HCT116 (cell line): ENCODE data around the gene STK39. TPM values are rescaled to one million over a fixed set of nuclear protein-coding genes. Genes with fewer than 3 reads are reported as not detected.

ENCODE experiments used
- ATAC-seq: fragments of 200-7000 bp; cut with Tn5 transposase; 2 replicates; pipeline ENCODE4 v1.9.1; 2020; ENCODE audit warnings: mild to moderate bottlenecking, moderate library complexity
- BruUV-seq: library from RNA; stranded (reverse); fragments of 400-500 nt; replicated peaks from 2 replicates; lab custom pipeline; 2021; lab: Mats Ljungman, UMichigan
- CTCF ChIA-PET: fragments of 300-600 bp; sonication (Branson Sonifier 250); formaldehyde crosslinking; loops from one replicate; lab custom pipeline; 2021; ENCODE audit warnings: antibody characterized with exemption; lab: Charles Lee
- POLR2A ChIA-PET: fragments of 300-600, 350-600 bp; sonication (Branson Sonifier 250); formaldehyde crosslinking; loops from one replicate; lab custom pipeline; 2021; ENCODE audit warnings: antibody characterized with exemption; lab: Charles Lee
- RAD21 ChIA-PET, 2 experiments: fragments of 300-600 bp; sonication (Branson Sonifier 250); formaldehyde crosslinking; loops; one replicate each; lab custom pipeline; 2023; ENCODE audit warnings: low total read pairs in 2 of 2; ENCODE audit not compliant: uncharacterized antibody in 2 of 2, unreplicated experiment in 2 of 2, low non-redundant PET in 1 of 2; lab: Charles Lee
- DNase-seq: peaks from one replicate; pipeline ENCODE4 v3.0.0-alpha.2; 2010; ENCODE audit warnings: low read depth, low spot score
- H2AFZ ChIP-seq: fragments of 200-600 bp; shearing (Covaris generic), sonication (generic); 2 replicates; pipeline ENCODE4 v1.6.1; 2017; ENCODE audit warnings: low read depth, mixed run types, mixed read lengths, antibody characterized with exemption, low read length; ENCODE audit not compliant: poor library complexity, severe bottlenecking
- H3K27ac ChIP-seq: 2 replicates; pipeline ENCODE4 v1.5.1; 2012; ENCODE audit warnings: low read depth, low read length
- H3K27me3 ChIP-seq: fragments of 200-600 bp; sonication (generic); 2 replicates; pipeline ENCODE4 v1.6.1; 2016; ENCODE audit warnings: mixed run types, low read length, mixed read lengths; ENCODE audit not compliant: insufficient read depth
- H3K36me3 ChIP-seq, 2 experiments: fragments of 200-500 bp in 1 of 2; fragments of 200-600 bp in 1 of 2; sonication (Bioruptor generic) in 1 of 2; sonication (generic) in 1 of 2; 2 replicates each; pipeline versions ENCODE4 v1.5.1 to v1.6.1; 2014 to 2016; ENCODE audit warnings: low read length in 2 of 2, inconsistent platforms in 1 of 2, mixed read lengths in 1 of 2, mixed run types in 1 of 2; ENCODE audit not compliant: insufficient read depth in 2 of 2, control insufficient read depth in 1 of 2
- H3K4me1 ChIP-seq, 2 experiments: fragments of 200-600 bp in 1 of 2; sonication (generic) in 1 of 2; 2 replicates each; pipeline versions ENCODE4 v1.5.1 to v1.6.1; 2012 to 2017; ENCODE audit warnings: low read length in 2 of 2, inconsistent platforms in 1 of 2, mild to moderate bottlenecking in 1 of 2, mixed read lengths in 1 of 2, mixed run types in 1 of 2, moderate library complexity in 1 of 2; ENCODE audit not compliant: insufficient read depth in 2 of 2, control insufficient read depth in 1 of 2
- H3K4me2 ChIP-seq: fragments of 200-600 bp; sonication (generic); 2 replicates; pipeline ENCODE4 v1.6.1; 2017; ENCODE audit warnings: mixed run types, low read length, mixed read lengths
- H3K4me3 ChIP-seq, 2 experiments: fragments of 200-600 bp in 1 of 2; sonication (generic) in 1 of 2; replicated peaks in 1 of 2; 2 replicates each; pipeline ENCODE4 v1.5.1; 2011 to 2016; ENCODE audit warnings: low read length in 2 of 2, control low read depth in 1 of 2, low read depth in 1 of 2, mild to moderate bottlenecking in 1 of 2, mixed read lengths in 1 of 2, mixed run types in 1 of 2
- H3K79me2 ChIP-seq: fragments of 200-600 bp; sonication (generic); 2 replicates; pipeline ENCODE4 v1.6.1; 2017; ENCODE audit warnings: mild to moderate bottlenecking, mixed run types, low read length, moderate library complexity, mixed read lengths; ENCODE audit not compliant: insufficient read depth
- H3K9ac ChIP-seq: fragments of 200-600 bp; sonication (generic); 2 replicates; pipeline ENCODE4 v1.6.1; 2016; ENCODE audit warnings: low read length, mixed read lengths
- H3K9me2 ChIP-seq: fragments of 200-600 bp; sonication (generic), shearing (Covaris generic); 2 replicates; pipeline ENCODE4 v1.6.1; 2017; ENCODE audit warnings: mixed run types, mild to moderate bottlenecking, moderate library complexity; ENCODE audit not compliant: insufficient read depth
- H3K9me3 ChIP-seq, 2 experiments: fragments of 200-500 bp in 1 of 2; fragments of 200-600 bp in 1 of 2; sonication (Bioruptor generic) in 1 of 2; sonication (generic) in 1 of 2; 2 replicates each; pipeline ENCODE4 v1.6.1; 2014 to 2017; ENCODE audit warnings: low read length in 2 of 2, mixed read lengths in 2 of 2, inconsistent platforms in 1 of 2, low read depth in 1 of 2, mild to moderate bottlenecking in 1 of 2, mixed run types in 1 of 2, moderate library complexity in 1 of 2; ENCODE audit not compliant: control insufficient read depth in 1 of 2, insufficient read depth in 1 of 2
- H4K20me1 ChIP-seq: fragments of 200-600 bp; sonication (generic), shearing (Covaris generic); 2 replicates; pipeline ENCODE4 v1.6.1; 2017; ENCODE audit warnings: mixed run types, mild to moderate bottlenecking, moderate library complexity; ENCODE audit not compliant: insufficient read depth
- CBX3 ChIP-seq: IDR thresholded peaks from 2 replicates; pipeline ENCODE4 v1.6.1; 2012; ENCODE audit warnings: low read depth
- CEBPB ChIP-seq: IDR thresholded peaks from 2 replicates; pipeline ENCODE4 v1.6.1; 2012; ENCODE audit warnings: low read depth
- EZH2 ChIP-seq: fragments of 200-600 bp; sonication (generic); IDR thresholded peaks from 2 replicates; pipeline ENCODE4 v1.6.1; 2017; ENCODE audit warnings: antibody characterized with exemption, mixed run types
- FOSL1 ChIP-seq: IDR thresholded peaks from 2 replicates; pipeline ENCODE4 v1.6.1; 2012; ENCODE audit warnings: low read depth
- JUND ChIP-seq: IDR thresholded peaks from 2 replicates; pipeline ENCODE4 v1.6.1; 2012
- RAD21 ChIP-seq: IDR thresholded peaks from 2 replicates; pipeline ENCODE4 v1.6.1; 2012; ENCODE audit warnings: low read depth, mild to moderate bottlenecking
- SP1 ChIP-seq: IDR thresholded peaks from 2 replicates; pipeline ENCODE4 v1.6.1; 2012; ENCODE audit warnings: low read depth
- ZFX ChIP-seq: fragments of 450-650 bp; IDR thresholded peaks from 2 replicates; pipeline ENCODE4 v1.6.1; 2017
- intact Hi-C: fragments of 100-400 bp; cut with micrococcal nuclease; formaldehyde crosslinking; loops from 2 replicates; pipeline ENCODE4 v1.10.0; 2022
- total RNA-seq: library from RNA; stranded (reverse); gene quantifications from one replicate; pipeline ENCODE4 v1.2.1, GENCODE V29; 2021; ENCODE audit not compliant: unreplicated experiment
- TF ChIP-seq, protein P1 (sequence below): IDR thresholded peaks from 2 replicates; pipeline ENCODE4 v1.6.1; 2012; ENCODE audit warnings: low read depth
- TF ChIP-seq, protein P2 (sequence below), 3 experiments: fragments of 200-600 bp in 1 of 3; sonication (generic) in 1 of 3; IDR thresholded peaks in 2 of 3; conservative IDR thresholded peaks in 1 of 3; 2 replicates each; pipeline ENCODE4 v1.5.1; 2012 to 2017; ENCODE audit warnings: low read depth in 2 of 3, low read length in 2 of 3, antibody characterized with exemption in 1 of 3, borderline replicate concordance in 1 of 3, control low read depth in 1 of 3, mild to moderate bottlenecking in 1 of 3, mixed read lengths in 1 of 3, mixed run types in 1 of 3, moderate library complexity in 1 of 3; ENCODE audit not compliant: insufficient read depth in 1 of 3

Gene STK39
- total RNA-seq, 1 experiment from 2014 or later = 118 TPM

DNA sequence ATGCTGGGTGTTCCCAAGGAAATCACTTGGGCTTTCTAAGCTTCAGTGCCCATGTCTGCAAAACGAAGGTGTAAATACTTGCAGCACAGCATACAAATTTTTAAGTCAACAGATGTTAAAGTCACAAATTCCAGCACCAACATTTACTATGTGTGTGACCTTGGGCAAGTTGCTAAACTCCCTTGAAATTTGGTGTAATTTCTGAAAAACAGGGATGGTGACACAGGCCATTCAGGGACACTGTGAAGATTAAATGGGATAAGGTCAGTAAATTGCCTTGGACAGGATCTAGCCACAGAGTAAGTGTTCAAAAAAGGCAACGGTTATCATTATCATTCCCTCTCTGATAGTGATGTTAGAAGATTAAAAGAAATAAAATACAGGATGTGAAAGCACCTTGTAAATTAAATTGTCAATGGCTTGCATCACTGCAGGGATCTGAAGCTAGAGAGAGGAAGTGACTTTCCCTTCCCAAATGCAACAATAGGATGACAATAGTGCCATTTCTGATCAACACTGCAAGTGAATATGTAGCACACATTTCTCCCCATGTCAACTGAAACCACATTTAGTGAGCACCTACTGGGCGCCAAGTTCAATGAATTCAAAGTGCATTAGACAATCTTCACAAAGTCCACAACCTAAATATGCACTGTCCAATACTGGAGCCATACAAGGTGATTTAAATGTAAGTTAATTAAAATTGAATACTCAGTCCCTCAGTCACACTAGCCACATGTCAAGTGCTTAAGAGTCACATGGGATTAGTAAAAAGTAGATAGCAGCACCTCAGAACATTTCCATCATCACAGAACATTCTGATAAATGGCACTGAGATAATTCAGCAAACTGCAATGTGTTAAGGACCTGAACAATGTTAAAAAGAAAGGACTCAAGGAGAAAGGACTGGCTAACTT lies 81.2 kb downstream of the STK39 start:
- Histone ChIP-seq H3K9me2 (no peaks in the 10 kb centered on the region), H3K36me3 (peaks cover 0 to 37% of the 10 kb centered on the region in 2 experiments; a peak in 1 of 4 replicates), H3K27me3 (no peaks in the 10 kb centered on the region), H2AFZ (no peak overlapping the region), H3K9ac (peak overlapping the region; percentile 49), H3K4me3 (peak overlapping the region in 1 of 2 experiments; percentile 19; a peak in 2 of 4 replicates), H4K20me1 (no peaks in the 10 kb centered on the region), H3K4me2 (peak overlapping the region; percentile 62), H3K4me1 (peaks cover 60 to 94% of the 10 kb centered on the region in 2 experiments), H3K9me3 (no peaks in the 10 kb centered on the region), H3K27ac (peak overlapping the region; percentile 89), H3K79me2 (peaks cover 90% of the 10 kb centered on the region)
- CTCF ChIA-PET = no interaction called here
- intact Hi-C loops = loop anchor here (2.0 to 5.0 kb wide), 2 partner anchors 45 to 81 kb away; partner anchors contain the start of gene STK39
- POLR2A ChIA-PET = interaction anchor here (1.2 kb wide), 1 partner anchor 9 kb away, joined by 3 read pairs; no protein-coding TSS in a partner anchor
- BruUV-seq = no TSS peak
- TF ChIP-seq ZFX (no peak), JUND (0 out of 2 replicates have a peak, but pooled peaks have one; percentile 6)
- RAD21 ChIA-PET = no interaction called here
- ATAC-seq (no peak), DNase-seq (no peak)

DNA sequence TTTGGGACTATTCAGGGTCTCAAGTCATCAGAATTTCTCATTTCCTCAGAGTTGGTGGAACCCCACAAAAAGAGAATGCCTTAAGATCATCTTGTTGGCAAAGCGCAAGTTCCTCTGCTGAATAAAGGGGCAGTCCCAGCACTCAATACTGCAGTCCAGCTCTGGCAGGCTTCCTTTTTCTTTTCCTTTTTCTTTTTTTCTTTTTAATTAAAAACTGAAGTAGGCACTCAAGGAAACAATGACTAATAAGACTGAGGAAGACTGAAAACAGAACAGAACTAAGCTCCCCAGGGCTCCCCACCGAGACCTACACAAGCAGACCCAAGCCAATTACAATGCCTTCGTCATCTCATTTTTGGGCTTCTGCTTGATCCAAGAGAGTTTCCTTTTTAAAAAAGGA lies 82.0 kb downstream of the STK39 start:
- peaks cover 0 to 43% of the 10 kb centered on the region in 2 experiments; a peak in 1 of 4 replicates for H3K36me3 ChIP-seq
- no peak for ATAC-seq
- H3K79me2 ChIP-seq = peaks cover 89% of the 10 kb centered on the region
- no peak for TF ChIP-seq EZH2
- TF ChIP-seq, protein P1, sequence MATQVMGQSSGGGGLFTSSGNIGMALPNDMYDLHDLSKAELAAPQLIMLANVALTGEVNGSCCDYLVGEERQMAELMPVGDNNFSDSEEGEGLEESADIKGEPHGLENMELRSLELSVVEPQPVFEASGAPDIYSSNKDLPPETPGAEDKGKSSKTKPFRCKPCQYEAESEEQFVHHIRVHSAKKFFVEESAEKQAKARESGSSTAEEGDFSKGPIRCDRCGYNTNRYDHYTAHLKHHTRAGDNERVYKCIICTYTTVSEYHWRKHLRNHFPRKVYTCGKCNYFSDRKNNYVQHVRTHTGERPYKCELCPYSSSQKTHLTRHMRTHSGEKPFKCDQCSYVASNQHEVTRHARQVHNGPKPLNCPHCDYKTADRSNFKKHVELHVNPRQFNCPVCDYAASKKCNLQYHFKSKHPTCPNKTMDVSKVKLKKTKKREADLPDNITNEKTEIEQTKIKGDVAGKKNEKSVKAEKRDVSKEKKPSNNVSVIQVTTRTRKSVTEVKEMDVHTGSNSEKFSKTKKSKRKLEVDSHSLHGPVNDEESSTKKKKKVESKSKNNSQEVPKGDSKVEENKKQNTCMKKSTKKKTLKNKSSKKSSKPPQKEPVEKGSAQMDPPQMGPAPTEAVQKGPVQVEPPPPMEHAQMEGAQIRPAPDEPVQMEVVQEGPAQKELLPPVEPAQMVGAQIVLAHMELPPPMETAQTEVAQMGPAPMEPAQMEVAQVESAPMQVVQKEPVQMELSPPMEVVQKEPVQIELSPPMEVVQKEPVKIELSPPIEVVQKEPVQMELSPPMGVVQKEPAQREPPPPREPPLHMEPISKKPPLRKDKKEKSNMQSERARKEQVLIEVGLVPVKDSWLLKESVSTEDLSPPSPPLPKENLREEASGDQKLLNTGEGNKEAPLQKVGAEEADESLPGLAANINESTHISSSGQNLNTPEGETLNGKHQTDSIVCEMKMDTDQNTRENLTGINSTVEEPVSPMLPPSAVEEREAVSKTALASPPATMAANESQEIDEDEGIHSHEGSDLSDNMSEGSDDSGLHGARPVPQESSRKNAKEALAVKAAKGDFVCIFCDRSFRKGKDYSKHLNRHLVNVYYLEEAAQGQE = no peak
- peak; percentile 45; the same call in 1 of the 2 replicates for TF ChIP-seq FOSL1
- no peak for TF ChIP-seq CBX3
- no peak for TF ChIP-seq CEBPB
- peak; percentile 18; the same call in 1 of the 2 replicates for TF ChIP-seq SP1
- TF ChIP-seq, protein P2, sequence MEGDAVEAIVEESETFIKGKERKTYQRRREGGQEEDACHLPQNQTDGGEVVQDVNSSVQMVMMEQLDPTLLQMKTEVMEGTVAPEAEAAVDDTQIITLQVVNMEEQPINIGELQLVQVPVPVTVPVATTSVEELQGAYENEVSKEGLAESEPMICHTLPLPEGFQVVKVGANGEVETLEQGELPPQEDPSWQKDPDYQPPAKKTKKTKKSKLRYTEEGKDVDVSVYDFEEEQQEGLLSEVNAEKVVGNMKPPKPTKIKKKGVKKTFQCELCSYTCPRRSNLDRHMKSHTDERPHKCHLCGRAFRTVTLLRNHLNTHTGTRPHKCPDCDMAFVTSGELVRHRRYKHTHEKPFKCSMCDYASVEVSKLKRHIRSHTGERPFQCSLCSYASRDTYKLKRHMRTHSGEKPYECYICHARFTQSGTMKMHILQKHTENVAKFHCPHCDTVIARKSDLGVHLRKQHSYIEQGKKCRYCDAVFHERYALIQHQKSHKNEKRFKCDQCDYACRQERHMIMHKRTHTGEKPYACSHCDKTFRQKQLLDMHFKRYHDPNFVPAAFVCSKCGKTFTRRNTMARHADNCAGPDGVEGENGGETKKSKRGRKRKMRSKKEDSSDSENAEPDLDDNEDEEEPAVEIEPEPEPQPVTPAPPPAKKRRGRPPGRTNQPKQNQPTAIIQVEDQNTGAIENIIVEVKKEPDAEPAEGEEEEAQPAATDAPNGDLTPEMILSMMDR (IDR thresholded peaks at IDR 0.05 in 2 of 3, conservative IDR thresholded peaks at IDR 0.05 in 1 of 3; ENCODE audit: borderline replicate concordance in 1 of 3, insufficient read depth in 1 of 3, low read depth in 2 of 3, low read length in 2 of 3) = no peak
- TF ChIP-seq RAD21 = no peak
- intact Hi-C loops = loop anchor here (5.0 kb wide), 1 partner anchor 82 kb away; the partner anchor contains the start of gene STK39
- H3K4me2 ChIP-seq = 0 out of 2 replicates have a peak overlapping the region, but pooled peaks have one; percentile 62
- DNase-seq = no peak
- CTCF ChIA-PET = no interaction called here
- H4K20me1 ChIP-seq = no peaks in the 10 kb centered on the region
- POLR2A ChIA-PET = interaction anchor here (1.2 kb wide), 1 partner anchor 10 kb away, joined by 3 read pairs; no protein-coding TSS in a partner anchor
- H3K27ac ChIP-seq = peak overlapping the region; percentile 89; the same call in 1 of the 2 replicates
- H3K4me1 ChIP-seq = peaks cover 59 to 93% of the 10 kb centered on the region in 2 experiments
- no peak overlapping the region for H3K9ac ChIP-seq
- no peaks in the 10 kb centered on the region for H3K9me2 ChIP-seq
- no TSS peak for BruUV-seq
- no peaks in the 10 kb centered on the region for H3K27me3 ChIP-seq
- RAD21 ChIA-PET = no interaction called here
- H3K4me3 ChIP-seq = no peak overlapping the region
- no peaks in the 10 kb centered on the region for H3K9me3 ChIP-seq
- H2AFZ ChIP-seq = no peak overlapping the region
